Airway epithelial cell (primary cell): Measurements from ENCODE around the gene NLGN4Y. TPM values are rescaled to one million over a fixed set of nuclear protein-coding genes. Genes with fewer than 3 reads are reported as not detected.

Source experiments
- total RNA-seq: library from RNA; depleted of rRNA; stranded (reverse); fragments of >200 nt; gene quantifications from 2 replicates; pipeline ENCODE4 v1.2.3, GENCODE V29; 2015

Gene NLGN4Y
- total RNA-seq: not detected in 2 replicates

GRCh38 chrY:14524272-14525231, at the start of gene NLGN4Y:
Gene NLGN4Y (plus strand): TSS chrY:14524529. CDS start chrY:14622120, 97,591 bp downstream.

